HG02588 (cell line): ENCODE data around the gene PAX7.

Experiments used
- ATAC-seq: cut with Tn5 transposase; IDR thresholded peaks from one replicate; pipeline ENCODE4 v1.9.1; 2021; ENCODE audit warnings: mild to moderate bottlenecking, moderate library complexity; ENCODE audit not compliant: unreplicated experiment

The PAX7 gene

DNA sequence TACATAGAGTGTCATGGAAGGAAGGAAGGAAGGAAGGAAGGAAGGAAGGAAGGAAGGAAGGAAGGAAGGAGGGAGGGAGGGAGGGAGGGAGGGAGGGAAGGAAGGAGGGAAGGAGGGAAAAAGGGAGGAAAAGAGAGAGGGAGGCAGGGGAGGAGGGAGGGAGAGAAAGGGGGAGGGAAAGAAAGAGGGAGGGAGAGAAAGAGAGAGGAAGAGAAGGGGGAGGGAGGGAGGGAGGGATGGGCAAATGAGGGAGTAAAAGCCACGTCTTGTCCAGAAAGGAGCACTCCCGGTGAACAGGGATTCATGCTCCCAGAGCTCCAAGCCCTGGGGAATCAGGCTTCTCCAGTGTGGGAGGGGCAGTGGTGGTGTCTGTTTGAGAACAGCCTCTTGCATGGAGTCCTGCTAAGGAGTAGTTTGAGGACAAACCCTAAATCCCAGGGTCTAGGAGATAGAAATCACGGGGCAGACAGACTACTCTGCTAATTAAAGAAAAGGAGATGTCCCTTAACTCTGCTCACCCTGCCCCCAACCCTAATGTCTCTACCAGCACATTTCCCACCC is 157.3 kb downstream of the PAX7 start:
- ATAC-seq = no peak

DNA sequence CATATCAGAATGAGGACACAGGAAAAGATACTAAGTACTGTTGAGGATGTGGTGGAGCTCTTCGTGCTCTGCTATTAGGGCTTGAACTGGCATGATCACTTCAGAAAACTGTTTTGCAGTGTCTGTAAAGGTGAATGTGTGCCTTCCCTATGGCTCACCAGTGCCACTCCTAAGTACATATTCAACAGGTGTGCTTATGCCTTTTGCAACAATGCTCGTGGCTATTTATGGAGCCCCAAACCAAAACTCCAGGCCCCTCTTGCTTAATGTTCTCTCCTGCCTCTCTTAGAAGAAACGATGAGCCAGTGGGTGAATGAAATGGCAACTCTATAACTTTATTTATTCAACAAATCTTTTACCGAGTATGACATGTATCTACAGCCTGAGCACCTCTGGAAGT is 158.6 kb downstream of the PAX7 start:
- no peak for ATAC-seq

DNA sequence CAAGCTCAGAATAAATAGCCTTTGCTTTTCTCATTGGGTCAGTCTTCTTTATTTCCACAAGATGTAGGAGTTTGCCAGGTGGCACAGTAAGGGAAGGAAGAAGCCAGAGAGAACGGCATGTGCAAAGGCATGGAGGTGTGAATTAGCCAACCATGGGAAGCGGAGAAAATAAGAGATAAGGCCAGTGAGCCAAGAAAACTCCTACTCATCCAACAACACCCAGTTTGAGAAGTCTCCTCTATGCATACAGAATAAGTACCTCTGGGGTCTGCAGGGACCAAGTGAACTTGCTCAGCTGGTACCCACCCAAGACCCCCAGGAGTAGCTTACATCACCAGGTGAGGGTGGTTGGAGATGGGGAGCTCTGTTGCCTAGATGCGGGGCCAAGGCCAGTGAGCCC is 162.1 kb downstream of the PAX7 start:
- ATAC-seq = no peak

- no peak for ATAC-seq
These were observed 162.5 kb downstream of the PAX7 start for GRCh38 chr1:18793164-18793563.

GRCh38 chr1:18794051-18794450 is 163.4 kb downstream of the PAX7 start:
- no peak for ATAC-seq

- ATAC-seq = no peak
These were observed 163.9 kb downstream of the PAX7 start for GRCh38 chr1:18794561-18794960.

- no peak for ATAC-seq
These were observed 164.5 kb downstream of the PAX7 start for GRCh38 chr1:18795002-18795689.

DNA sequence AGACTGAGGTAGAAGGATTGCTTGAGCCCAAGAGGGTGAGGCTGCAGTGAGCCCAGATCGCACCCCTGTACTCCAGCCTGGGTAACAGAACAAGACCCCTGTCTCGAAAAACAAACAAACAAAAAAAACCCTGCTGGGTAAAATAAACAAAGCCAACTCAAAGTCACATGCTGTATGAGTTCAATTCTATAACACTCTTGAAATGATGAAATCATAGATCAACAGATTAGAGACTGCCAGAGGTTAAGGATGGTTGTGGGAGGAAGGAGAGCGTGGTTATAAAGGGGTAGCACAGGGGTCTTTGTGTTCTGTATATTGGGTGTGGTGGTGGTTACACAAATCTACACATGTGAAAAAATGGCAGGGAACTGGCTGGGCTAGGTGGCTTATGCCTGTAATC is 166.3 kb downstream of the PAX7 start:
- no peak for ATAC-seq
